WTC11 (cell line): Measurements from ENCODE around the gene CASP8.

Experiments used
- CREB1 ChIP-seq: sonication (generic); formaldehyde crosslinking; IDR thresholded peaks from 2 replicates; pipeline ENCODE4 v1.8.0; 2023; ENCODE audit warnings: mild to moderate bottlenecking, missing genetic modification reagents
- GTF2I ChIP-seq: fragments of 250-450 bp; sonication (Bioruptor Pico); conservative IDR thresholded peaks from 2 replicates; pipeline ENCODE4 v1.4.0; 2021; ENCODE audit warnings: mild to moderate bottlenecking
- NR2C2 ChIP-seq: sonication (generic); formaldehyde crosslinking; IDR thresholded peaks from 2 replicates; pipeline ENCODE4 v1.8.0; 2022; ENCODE audit warnings: mild to moderate bottlenecking, missing genetic modification reagents
- TF ChIP-seq, protein P1 (sequence below): fragments of 200-600 bp; IDR thresholded peaks from 2 replicates; pipeline ENCODE4 v1.8.0; 2022; ENCODE audit warnings: antibody characterized with exemption
- TF ChIP-seq, protein P2 (sequence below): sonication (generic); formaldehyde crosslinking; IDR thresholded peaks from 2 replicates; pipeline ENCODE4 v1.8.1; 2023; ENCODE audit warnings: mild to moderate bottlenecking, missing genetic modification reagents, moderate library complexity

DNA sequence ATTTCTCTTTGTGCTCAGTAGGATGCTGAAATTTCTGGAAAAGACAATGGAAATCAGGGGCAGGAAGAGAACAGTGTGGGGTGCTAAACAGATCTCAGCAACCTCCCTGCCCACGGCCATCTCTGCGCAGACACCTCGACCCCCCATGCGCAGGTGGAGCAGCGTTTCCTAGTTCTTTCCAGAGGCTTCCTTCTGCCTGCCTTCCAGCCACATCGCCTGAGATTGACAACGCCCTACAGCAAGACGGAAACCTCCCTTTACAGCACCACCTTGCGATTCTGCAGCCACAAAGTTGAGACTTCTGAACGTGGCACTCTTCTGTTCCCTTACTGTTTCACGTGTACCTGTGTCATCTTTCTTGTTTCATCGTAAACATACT is 31.4 kb upstream of the CASP8 start:
- TF ChIP-seq GTF2I (CRISPR knock-in tag) (no peak), NR2C2 (CRISPR knock-in tag) (no peak), CREB1 (CRISPR knock-in tag) (no peak)
- TF ChIP-seq, protein P1, sequence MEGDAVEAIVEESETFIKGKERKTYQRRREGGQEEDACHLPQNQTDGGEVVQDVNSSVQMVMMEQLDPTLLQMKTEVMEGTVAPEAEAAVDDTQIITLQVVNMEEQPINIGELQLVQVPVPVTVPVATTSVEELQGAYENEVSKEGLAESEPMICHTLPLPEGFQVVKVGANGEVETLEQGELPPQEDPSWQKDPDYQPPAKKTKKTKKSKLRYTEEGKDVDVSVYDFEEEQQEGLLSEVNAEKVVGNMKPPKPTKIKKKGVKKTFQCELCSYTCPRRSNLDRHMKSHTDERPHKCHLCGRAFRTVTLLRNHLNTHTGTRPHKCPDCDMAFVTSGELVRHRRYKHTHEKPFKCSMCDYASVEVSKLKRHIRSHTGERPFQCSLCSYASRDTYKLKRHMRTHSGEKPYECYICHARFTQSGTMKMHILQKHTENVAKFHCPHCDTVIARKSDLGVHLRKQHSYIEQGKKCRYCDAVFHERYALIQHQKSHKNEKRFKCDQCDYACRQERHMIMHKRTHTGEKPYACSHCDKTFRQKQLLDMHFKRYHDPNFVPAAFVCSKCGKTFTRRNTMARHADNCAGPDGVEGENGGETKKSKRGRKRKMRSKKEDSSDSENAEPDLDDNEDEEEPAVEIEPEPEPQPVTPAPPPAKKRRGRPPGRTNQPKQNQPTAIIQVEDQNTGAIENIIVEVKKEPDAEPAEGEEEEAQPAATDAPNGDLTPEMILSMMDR, result no peak
- TF ChIP-seq, protein P2, sequence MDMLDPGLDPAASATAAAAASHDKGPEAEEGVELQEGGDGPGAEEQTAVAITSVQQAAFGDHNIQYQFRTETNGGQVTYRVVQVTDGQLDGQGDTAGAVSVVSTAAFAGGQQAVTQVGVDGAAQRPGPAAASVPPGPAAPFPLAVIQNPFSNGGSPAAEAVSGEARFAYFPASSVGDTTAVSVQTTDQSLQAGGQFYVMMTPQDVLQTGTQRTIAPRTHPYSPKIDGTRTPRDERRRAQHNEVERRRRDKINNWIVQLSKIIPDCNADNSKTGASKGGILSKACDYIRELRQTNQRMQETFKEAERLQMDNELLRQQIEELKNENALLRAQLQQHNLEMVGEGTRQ (CRISPR knock-in tag), result no peak
